ENCODE measurements around the gene MYO1E.
"Not testable (repeated sequence)": the region's sequence is repeated elsewhere in the genome, so short reads cannot be mapped to it uniquely, and the experiment has no call there.

The MYO1E gene

DNA sequence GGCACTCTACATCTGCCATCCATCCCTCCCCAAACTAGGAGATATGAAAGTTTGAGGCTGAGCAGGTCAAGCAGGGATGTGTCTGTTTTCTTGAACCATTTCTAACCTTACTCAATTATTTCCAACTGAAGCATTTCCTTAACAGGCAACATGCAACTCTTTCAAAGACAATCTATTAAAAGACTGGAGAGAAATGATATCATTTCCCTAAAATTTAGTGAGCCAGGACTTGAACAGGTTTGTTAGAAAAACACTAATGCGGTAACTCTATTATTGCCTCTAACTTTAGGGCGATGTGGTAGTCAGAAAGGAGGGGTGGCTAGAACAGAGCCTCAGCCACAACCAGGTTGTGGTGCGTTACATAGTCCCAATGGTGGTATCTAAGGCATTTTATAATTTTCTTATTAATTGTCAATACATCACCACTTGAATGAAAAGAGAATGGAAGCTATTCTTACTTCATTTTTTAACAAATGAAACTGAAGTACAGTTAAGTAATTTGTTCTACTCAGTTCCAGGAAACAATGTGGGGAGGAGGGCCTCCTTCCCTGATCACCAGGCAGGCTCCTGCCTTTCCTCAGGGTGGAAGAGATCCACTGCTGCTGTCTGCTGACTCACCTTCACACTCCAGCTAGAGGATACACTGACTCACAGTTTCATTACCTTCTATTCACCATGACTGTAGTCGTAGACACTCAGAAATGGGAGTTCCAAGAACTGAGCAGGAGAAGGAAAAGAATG lies 22.8 kb downstream of the MYO1E start:
- no peak for DNase-seq

DNA sequence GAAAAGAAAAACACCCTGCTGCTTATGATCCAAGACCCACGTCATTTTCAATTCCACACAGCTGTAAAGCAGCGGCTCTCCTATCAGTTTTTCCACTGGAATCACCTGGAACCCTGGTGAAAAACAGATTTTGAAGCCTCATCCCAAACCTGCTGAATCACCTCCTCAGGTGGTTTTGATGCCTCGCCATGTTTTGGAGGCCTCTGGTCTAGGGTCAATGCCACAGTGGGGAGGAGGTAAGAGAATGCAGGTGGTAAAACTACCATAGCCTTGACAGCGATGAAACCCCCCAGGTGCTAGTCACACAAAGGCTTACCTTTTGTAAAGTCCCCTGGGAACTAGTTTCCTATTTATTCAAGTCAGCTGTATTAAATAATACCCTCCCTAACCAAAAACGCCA lies 24.8 kb downstream of the MYO1E start:
- no peak for DNase-seq

DNA sequence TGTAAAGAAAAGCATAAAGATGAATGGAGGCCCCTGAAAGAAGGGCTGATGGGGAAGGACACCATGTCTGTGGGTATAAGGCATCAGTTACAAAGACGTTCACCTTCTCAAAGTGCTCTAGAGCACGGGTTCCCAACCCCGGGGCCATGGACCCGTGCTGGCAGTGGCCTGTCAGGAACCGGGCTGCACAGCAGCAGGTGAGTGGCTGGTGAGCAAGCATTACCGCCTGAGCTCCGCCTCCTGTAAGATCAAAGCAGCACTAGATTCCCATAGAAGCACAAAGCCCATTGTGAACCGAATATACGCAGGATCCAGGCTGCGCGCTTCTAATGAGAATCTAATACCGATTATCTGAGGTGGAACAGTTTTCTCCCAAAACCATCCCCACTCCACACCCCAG lies 25.7 kb downstream of the MYO1E start:
- DNase-seq, result no peak

DNA sequence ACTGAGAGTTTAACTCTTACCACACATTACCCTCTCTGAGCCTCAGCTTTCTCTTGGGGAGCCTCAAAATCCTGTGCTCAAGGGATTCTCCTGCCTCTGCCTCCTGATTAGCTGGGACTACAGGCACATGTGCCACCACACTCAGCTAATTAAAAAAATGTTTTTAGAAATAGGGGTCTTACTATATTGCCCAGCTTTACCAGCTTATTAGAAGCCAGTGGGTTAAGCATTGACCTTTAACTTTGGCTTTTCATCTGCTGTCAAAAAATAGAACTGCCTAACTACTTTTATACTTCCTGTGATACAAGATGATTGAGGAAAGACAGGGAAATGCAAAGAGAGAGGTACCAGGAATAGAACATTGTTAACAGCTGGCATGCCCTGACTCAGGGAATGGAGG lies 27.3 kb downstream of the MYO1E start:
- DNase-seq, result no peak

DNA sequence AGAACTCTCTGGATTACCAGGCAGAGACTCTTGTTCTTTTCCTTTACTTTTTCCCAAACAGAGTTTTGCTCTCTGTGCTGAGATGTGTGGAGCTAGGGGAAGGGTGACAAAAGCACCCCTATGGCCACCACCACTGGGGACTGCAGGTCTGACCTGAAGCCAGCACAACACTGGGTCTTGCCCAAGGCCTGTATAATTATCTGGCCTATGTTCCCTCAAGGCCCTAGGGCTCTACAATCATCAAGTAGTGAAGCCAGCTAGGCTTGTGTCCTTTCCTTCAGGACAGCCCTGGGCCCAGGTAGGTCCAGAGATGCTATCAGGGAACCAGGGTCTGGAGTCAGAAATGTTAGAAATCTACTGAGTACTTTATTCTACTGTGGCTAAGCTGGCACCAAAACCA lies 28.4 kb downstream of the MYO1E start:
- DNase-seq, result no peak

DNA sequence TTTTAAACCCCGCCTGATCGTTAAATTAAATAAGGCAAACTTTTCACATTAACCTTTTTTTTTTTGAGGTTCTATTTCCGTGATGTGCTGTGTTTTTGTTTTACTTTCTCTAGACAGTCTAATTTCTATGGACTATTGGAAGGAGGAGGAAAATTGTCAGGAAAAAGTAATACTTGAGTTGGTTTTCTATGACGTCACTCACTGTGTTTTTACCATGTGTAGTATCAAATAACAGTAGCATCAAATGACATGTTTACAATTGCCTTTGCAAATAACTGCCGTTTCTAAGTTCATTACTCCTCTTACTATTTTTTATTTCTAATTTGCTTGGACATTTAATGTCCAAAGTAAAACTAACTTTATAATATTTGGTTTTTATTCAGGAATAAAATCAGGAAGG lies 32.3 kb downstream of the MYO1E start:
- no peak for DNase-seq

DNA sequence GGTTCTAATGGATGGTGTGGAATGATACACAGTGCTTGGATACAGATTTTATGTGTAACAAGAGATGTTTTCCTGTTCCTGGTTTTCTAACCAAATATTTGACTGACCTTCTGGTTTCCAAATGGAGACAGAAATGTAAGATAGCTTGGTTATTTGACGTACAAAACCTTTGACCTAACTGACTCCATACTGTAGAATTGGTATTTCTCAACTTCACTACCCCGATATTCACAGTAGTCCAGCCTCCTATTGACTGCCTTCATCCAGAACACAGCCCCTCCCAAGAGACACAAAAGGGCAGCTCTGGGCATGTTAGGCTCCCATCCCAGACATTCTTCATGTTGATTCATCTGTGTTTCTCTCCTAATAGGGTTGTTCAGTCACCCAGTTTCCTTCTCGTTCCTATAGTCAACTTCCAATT lies 33.4 kb downstream of the MYO1E start:
- DNase-seq, result no peak

DNA sequence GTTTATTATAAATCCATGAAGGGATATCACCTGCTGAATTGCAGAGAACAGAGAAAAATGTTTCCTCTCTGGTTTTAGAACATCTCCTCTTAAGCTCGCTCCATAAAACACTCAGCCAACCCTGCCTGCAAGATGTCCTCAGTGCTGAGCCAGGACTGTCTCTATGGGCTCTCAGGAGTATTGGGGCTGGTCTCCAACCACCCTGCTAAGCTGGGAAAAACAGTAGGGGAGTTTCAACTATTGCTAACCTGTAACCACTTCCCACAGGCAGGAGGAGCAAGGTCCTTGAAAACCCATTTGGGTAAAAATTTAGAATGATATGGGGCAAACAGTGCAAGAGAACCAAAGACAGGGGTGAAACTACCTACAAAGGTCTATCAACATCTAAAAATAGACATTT lies 34.3 kb downstream of the MYO1E start:
- no peak for DNase-seq

DNA sequence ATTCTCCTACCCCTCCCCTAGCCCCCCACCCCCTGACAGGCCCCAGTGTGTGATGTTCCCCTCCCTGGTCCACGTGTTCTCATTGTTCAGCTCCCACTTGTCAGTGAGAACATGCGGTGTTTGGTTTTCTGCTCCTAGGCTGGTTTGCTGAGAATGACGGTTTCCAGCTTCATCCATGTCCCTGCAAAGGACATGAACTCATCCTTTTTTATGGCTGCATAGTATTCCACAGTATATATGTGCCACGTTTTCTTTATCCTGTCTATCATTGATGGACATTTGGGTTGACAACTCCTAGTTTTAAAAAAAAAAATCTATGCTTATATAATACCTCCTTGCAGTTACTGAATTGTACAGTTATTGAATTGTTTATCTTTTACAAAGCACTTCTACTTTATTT lies 35.9 kb downstream of the MYO1E start:
- DNase-seq, result not testable (repeated sequence)

DNA sequence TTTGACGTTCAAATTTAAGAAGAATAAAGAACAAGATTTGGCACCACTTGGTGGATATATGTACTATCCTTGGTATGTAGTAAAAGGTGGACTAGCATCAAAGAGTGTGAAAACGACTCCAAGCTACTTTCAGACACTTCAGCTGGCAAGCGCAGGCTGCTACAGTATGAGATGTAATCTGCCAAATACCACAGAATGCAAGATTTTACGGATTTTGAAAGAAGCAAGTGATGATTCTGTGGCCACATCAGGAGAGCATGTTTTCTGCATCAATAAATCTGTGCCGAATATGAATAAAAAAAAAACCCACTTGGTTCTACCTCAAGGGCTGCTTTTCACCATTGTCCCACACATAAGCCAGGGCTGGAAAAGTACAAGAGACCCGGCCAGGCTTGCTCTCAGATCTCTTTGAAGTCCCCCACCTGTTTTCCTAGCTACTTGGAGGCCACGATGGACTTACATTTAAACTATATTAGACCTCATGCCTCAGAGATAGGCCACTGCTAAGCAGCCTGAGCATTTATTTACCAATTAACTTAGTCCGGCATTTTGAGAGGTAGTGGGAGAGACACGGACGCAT lies 37.4 kb downstream of the MYO1E start:
- no peak for DNase-seq

DNA sequence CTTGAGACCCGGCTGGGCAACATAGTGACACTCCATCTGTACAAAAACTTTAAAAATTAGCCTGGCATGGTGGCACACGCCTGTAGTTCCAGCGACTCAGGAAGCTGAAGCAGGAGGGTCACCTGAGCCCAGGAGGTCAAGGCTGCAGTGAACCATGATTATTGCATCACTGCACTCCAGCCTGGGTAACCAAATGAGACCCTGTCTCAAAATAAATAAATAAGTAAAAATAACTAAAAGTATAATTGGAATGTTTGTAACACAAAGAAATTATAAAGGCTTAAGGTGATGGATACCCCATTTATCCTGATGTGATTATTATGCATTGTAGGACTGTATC lies 38.6 kb downstream of the MYO1E start:
- no peak for DNase-seq

DNA sequence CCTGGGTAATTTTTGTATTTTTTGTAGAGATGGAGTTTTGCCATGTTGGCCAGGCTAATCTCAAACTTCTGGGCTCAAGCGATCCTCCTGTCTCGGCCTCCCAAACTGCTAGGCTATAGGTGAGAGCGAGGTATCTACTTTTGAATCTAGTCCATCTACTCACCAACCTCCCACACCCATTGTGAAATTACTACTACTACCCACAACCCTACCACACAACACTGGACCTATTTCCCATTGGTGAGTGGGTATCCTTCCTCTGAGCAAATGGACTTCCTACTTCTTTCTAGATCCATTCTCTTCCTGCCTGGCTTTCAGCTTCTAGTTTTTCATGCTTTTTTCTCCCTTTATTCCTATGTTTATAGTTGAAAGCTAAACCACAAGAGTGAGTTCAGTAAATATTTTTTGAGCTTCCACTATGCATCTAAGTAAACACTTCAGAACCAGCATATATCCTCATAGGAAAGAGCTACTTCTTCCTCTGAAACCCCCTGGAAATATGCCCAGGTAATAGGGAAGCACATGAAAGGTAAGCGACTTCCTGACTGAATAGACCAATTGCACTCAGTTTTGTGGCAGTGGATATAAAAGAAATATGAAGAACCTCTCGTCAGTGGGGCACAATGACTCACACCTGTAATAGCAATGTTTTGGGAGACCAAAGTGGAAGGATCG lies 39.1 kb downstream of the MYO1E start:
- no peak for DNase-seq

DNA sequence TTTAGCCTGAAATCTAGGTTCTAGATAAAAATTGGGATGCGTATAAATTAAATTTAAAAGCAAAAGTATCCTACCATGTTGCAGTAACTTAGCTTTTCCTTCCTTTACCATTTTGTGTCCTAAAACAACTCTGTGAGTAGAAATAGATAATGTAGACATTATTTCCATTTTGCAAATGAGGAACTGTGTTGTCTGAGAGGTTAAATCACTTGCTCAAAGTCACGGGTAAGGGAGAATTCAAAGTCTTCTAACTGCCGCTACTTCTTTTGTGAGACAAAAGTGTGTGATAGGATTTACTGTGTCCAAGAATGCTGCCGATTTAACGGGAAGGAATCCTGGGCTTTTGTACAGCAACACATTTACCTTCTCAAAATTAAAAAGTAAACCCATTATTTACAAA lies 40.7 kb downstream of the MYO1E start:
- no peak for DNase-seq

DNA sequence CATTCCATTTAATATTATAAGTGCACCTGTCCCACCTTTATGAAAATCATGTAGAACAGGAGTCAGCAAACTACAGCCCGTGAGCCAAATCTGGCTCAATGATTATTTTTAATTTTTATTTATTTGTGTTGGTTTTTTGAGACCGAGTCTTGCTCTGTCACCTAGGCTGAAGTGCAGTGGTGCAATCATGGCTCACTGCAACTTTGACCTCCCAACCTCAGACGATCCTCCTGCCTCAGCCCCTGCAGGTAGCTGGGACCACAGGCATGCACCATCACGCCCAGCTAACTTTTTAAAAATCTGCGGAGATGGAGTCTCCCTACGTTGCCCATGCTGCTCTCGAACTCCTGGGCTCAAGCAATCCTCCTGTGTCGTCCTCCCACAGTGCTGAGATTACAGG lies 42.0 kb downstream of the MYO1E start:
- no peak for DNase-seq

DNA sequence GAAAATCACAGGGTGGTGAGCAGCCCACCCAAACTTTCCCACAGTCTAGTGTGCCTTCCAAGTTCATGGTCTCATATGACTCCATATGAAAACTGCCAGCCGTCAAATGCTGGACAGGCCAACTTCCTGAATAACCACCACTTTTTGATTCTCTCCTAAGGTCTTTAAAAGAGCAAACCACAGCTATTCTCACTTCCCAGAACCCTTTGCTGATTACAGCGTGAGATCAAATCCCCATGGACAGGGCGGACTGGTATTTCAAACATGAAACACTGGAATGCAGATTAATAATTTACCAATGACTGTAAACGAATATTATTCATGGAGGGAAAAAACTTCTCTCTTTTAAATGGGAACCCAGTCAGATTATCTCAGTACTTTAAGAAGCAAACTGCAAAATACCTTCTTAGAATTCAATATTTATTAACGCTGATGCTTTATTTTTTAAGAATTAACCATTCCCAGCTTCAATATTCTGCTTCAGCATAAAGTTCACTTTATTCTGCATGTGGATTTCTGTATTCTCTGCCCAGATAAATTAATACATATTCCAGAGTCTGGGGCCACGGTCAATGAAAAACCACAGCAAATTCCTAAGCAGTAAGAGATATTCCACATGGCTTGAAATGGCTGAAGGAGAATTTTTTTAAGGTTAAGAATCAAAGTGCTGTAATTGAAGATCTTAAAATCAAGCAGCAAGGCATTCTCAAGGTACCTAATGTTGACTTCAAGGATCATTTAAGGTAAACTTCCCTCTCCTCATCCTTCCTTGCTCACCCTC lies 42.9 kb downstream of the MYO1E start:
- DNase-seq, result no peak

DNA sequence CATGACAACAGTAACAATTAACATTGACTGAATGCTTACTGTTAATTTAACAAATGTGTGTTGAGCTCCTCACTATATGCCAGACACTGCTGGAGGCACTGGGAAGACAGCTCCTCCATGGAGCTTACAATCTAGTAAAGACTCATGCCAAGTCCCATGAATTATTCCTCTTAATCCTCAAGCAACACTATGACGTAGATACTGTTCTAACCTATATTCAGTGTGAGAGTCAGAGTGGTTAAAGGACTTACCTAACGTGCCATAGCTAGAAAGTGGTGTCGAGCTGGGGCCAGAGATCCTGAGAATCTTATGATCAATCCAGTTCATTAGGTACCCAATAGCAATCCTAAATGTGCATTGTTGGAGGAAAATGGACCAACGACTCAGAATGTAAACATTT lies 43.6 kb downstream of the MYO1E start:
- no peak for DNase-seq

DNA sequence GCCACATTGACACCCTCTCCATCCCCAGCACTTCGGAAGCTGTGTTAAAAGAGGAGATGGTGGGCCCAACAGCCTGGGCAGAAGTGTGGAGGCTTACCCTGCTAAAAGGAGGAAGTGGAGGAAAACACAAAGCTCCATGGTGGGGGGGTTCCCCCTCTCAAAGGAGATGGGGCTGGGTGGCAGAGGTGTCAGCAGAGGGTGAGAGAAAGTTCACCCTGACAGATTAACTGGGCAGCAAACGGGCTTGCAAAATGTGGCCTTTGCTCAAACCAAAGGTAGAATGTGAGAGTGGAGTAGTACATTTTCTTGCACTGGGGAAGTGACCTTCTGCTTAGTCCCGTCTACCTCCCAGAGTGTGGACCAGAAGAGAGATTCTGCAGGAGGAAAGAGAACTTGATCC lies 44.7 kb downstream of the MYO1E start:
- DNase-seq, result peak; percentile 44

DNA sequence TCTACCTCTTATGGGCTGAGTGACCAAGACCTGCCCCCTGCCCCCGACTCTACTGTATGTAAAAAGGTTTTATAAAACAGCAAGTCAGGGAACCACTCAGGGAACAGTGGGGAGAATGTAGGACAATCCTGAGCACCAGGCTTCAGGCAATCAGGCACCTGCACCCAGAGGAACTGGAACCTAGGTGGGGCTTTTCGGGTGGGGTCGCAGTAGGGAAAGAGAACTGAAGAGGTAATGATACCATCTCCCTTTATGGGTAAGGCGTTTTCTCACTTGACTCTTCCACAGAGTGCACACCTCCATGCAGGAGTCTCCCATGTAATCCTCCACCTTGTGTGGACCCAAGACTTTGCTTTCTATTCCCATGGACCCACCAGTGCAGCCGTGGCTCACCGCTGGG lies 45.8 kb downstream of the MYO1E start:
- DNase-seq, result no peak

DNA sequence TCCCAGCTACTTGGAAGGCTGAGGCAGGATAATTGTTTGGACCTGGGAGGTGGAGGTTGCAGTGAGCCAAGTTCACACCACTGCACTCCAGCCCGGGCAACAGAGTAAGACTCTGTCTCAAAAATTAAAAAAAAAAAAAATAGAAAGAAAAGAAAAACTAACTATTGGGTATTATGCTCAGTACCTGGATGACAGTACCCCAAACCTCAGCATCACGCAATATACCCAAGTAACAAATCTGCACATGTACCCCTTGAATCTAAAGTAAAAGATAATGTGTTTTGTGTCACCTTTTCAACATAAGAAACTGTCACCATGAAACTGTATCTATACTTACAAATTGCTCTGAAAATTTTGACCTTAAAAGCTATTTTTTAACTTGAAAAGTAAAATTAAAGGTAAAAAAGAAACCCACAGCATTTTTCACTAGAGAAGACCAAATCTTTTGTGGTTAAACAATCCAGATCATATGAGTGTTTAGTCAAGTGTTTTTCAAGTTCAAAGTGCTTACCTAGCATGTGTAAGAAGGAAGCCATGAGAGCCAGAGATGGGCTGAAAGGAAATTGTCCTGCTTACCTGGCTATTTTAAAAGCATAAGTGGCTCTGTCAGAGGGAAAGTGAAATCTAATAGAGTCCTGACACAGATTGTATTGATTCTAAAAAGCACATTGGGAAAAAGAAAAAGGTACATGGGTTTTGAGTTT lies 50.5 kb downstream of the MYO1E start:
- DNase-seq, result no peak

DNA sequence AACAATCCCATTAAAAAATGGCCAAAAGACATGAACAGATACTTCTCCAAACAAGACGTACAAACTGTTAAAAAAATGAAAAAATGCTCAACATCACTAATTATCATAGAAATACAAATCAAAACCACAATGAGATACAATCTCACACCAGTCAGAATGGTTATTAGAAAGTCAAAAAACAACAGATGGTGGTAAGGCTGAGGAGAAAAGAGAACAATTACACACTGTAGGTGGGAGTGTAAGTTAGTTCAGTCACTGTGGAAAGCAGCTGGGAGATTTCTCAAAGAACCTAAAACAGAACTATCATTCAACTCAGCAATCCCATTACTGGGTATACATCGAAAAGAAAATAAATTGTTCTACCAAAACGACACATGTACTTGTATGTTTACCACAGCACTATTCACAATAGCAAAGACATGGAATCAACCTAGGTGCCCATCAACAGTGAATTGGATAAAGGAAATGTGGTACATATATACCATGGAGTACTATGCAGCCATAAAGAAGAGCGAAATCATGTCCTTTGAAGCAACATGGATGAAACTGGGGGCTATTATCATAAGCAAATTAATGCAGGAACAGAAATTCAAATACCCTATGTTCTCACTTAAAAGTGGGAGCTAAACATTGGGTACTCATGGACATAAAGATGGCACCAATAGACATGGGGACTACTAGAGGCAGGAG lies 51.5 kb downstream of the MYO1E start:
- DNase-seq, result no peak

DNA sequence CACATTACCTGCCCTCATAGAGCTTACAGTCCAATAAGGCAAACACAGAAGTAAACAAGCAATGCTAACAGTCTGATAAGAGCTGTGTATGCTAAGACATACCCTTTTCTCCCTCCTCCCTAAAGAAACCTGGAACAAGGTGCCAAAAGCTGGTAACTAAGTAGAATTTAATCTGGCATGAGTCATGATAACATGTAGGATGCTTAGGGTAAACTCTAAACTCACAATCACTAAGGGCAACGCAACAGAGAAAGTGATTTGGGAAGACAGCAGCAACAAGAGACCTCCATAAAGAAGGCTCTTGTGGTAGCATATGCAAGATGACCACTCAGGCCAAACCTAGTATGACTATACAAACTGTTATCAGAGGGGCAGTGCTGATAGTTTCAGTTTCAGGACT lies 55.5 kb downstream of the MYO1E start:
- no peak for DNase-seq

DNA sequence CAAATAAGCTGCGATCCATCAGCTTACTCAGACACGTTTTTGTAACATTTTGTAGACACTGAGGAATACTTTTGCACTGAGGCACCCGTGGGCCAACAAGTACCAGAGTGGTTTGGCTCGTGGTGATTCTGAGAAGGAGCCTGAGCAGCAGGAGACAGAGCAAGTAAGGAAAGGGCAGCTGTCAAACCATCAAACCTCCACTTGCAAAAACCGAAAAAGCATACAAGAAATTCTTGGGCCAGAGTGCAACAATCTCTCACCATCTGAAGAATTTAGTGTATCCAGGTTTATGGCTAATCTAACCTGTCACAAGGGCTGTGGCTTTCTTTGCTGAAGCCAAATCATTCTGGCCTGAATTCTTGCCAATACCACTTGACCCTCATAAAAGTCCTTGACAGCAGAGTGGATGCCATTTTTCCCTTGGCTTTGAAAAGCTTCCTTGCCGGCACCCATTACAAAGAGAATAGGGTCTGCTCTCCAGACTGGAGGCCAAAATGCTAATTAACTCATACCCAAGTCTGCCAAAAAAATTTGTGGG lies 56.7 kb downstream of the MYO1E start:
- no peak for DNase-seq

All from hematopoietic multipotent progenitor cell treated with erythropoietin and hydrocortisone succinate and interleukin-3 and kit ligand, for 4 days (in vitro differentiated cells).